Gastrocnemius medialis (tissue), 4 donors: ENCODE results near the gene CDKAL1. TPM values are rescaled to one million over a fixed set of nuclear protein-coding genes. Genes with fewer than 3 reads are reported as not detected.

Experiments used
- ATAC-seq, 2 donors: fragments of 150-250 bp; one replicate each; pipeline ENCODE4 v1.9.1; 2016
- DNase-seq, 2 donors: peaks; one replicate each; pipeline ENCODE4 v3.0.0-alpha.2; 2019
- H3K27ac ChIP-seq, 4 donors: fragments of 200-600 bp; sonication (generic); 1 replicate in 1 of 4; 2 replicates in 3 of 4; pipeline ENCODE4 v1.5.1; 2016 to 2018; ENCODE audit warnings: mild to moderate bottlenecking in 2 of 4, moderate library complexity in 1 of 4
- H3K27me3 ChIP-seq, 3 donors: fragments of 200-600 bp; sonication (generic) in 2 of 3; 1 replicate in 1 of 3; 2 replicates in 2 of 3; pipeline versions ENCODE4 v1.5.1 to v1.6.0; 2016 to 2019; ENCODE audit warnings: mild to moderate bottlenecking in 1 of 3, moderate library complexity in 1 of 3
- H3K36me3 ChIP-seq, 2 donors: fragments of 200-600 bp; sonication (generic) in 1 of 2; one replicate each; pipeline ENCODE4 v1.5.1; 2017 to 2018
- H3K4me1 ChIP-seq, 2 donors: fragments of 200-600 bp; sonication (generic) in 1 of 2; one replicate each; pipeline ENCODE4 v1.5.1; 2016 to 2017; ENCODE audit warnings: mild to moderate bottlenecking in 2 of 2
- H3K4me3 ChIP-seq, 4 donors: fragments of 200-600 bp; sonication (generic) in 3 of 4; 1 replicate in 1 of 4; 2 replicates in 3 of 4; pipeline ENCODE4 v1.5.1; 2016 to 2019; ENCODE audit warnings: mild to moderate bottlenecking in 2 of 4
- H3K9me3 ChIP-seq, 3 donors: fragments of 200-600 bp; sonication (generic) in 2 of 3; 1 replicate in 1 of 3; 2 replicates in 2 of 3; pipeline ENCODE4 v1.5.1; 2016 to 2019
- POLR2A ChIP-seq, 2 donors: fragments of 450-650 bp; IDR thresholded peaks; one replicate each; pipeline ENCODE4 v1.6.1; 2017; ENCODE audit warnings: antibody characterized with exemption in 2 of 2, mild to moderate bottlenecking in 2 of 2, moderate library complexity in 2 of 2
- in situ Hi-C, 4 donors: fragments of 200-750 bp; cut with MboI; loops; one replicate each; pipeline versions ENCODE4 v1.15.0 to v1.8.0; 2017; ENCODE audit warnings: low sequenced_read_pairs in 4 of 4
- intact Hi-C: fragments of 100-400 bp; cut with DNase I; formaldehyde crosslinking; loops from one replicate; pipeline ENCODE4 v1.15.1; 2023; ENCODE audit warnings: low total_unique reads
- total RNA-seq, 4 donors: library from RNA; depleted of rRNA; stranded (reverse); fragments of >200 nt; gene quantifications; one replicate each; pipeline versions ENCODE4 v1.1.0 to v1.2.3, GENCODE V29; 2016
- TF ChIP-seq, protein P1 (sequence below), 5 experiments: fragments of 450-650 bp in 3 of 5; fragments of 200-600 bp in 2 of 5; sonication (generic) in 2 of 5; IDR thresholded peaks in 4 of 5; conservative IDR thresholded peaks in 1 of 5; 1 replicate in 4 of 5; 2 replicates in 1 of 5; pipeline ENCODE4 v1.5.1; 2016 to 2019; ENCODE audit warnings: antibody characterized with exemption in 5 of 5, mild to moderate bottlenecking in 3 of 5, moderate library complexity in 3 of 5

Gene CDKAL1
- total RNA-seq, 4 donors from 2014 or later: 9.6 to 17.0 (median 11.4) TPM

DNA sequence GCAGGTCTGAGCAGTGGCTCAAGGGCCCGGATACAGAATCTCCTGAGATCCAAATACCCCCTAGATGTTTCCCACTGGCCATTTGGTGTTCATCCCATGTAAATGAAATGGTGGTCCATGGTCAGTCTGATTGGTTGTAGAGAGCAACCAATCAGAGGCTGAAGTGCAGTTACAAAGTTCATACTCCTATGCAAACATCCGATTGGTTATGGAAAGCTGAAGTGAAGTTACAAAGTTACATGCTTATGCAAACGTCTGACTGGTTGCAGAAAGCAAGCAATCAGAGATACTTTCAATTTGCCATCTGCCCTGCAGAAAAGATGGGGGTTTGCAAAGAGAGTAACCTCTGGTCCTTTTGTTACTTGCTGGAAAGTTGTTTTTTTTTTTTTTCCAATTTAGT lies 313.6 kb downstream of the CDKAL1 start:
- no peaks in the 10 kb centered on the region for H3K4me1 ChIP-seq
- no peak for ATAC-seq
- in situ Hi-C loops (no loop called here), intact Hi-C loops (no loop called here)
- H3K27ac ChIP-seq: no peak overlapping the region
- TF ChIP-seq, protein P1, sequence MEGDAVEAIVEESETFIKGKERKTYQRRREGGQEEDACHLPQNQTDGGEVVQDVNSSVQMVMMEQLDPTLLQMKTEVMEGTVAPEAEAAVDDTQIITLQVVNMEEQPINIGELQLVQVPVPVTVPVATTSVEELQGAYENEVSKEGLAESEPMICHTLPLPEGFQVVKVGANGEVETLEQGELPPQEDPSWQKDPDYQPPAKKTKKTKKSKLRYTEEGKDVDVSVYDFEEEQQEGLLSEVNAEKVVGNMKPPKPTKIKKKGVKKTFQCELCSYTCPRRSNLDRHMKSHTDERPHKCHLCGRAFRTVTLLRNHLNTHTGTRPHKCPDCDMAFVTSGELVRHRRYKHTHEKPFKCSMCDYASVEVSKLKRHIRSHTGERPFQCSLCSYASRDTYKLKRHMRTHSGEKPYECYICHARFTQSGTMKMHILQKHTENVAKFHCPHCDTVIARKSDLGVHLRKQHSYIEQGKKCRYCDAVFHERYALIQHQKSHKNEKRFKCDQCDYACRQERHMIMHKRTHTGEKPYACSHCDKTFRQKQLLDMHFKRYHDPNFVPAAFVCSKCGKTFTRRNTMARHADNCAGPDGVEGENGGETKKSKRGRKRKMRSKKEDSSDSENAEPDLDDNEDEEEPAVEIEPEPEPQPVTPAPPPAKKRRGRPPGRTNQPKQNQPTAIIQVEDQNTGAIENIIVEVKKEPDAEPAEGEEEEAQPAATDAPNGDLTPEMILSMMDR (IDR thresholded peaks at IDR 0.05 in 4 of 5, conservative IDR thresholded peaks at IDR 0.05 in 1 of 5): no peak
- no peak for TF ChIP-seq POLR2A (IDR thresholded peaks at IDR 0.05)
- H3K9me3 ChIP-seq: no peaks in the 10 kb centered on the region
- DNase-seq: no peak
- no peaks in the 10 kb centered on the region for H3K27me3 ChIP-seq
- no peaks in the 10 kb centered on the region for H3K36me3 ChIP-seq
- no peak overlapping the region for H3K4me3 ChIP-seq

DNA sequence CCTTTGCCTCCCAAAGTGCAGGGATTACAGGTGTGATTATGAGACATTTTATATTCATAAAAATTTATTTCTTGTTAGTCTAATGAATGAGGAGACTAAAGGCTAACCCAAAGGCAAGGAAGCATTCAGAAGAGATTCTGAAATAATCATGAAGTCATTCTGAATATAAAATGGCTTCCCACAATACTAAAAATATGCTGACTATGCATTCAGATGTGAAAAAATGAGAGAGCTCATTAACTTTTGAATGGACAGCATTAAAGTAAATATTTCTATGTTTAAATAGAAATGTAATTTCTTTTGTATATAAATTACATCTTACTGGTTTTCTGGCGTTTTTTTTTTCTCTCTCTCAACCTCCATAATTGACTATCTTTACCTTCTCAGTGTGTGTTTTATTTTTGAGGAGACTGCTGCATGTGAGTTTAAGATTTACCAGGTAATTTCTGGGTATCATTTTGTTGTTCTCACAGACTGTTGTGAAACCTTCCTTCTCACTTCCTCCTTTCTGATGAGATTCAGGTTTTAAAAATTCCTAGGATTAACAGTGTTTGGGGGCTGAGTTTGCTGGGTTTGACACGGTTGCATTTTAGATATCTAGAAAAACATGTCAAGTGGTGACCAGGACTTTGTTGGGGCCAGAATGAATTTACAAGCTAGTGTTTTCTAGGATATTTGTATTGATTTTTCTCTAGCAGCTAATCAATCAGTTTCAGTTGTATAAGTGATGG lies 316.6 kb downstream of the CDKAL1 start:
- no peak for ATAC-seq
- Histone ChIP-seq H3K36me3 (no peaks in the 10 kb centered on the region), H3K27me3 (no peaks in the 10 kb centered on the region), H3K4me3 (no peak overlapping the region), H3K27ac (no peak overlapping the region), H3K4me1 (no peaks in the 10 kb centered on the region), H3K9me3 (no peaks in the 10 kb centered on the region)
- DNase-seq: no peak
- TF ChIP-seq, protein P1 (IDR thresholded peaks at IDR 0.05 in 4 of 5, conservative IDR thresholded peaks at IDR 0.05 in 1 of 5): no peak
- intact Hi-C loops: no loop called here
- in situ Hi-C loops: no loop called here

DNA sequence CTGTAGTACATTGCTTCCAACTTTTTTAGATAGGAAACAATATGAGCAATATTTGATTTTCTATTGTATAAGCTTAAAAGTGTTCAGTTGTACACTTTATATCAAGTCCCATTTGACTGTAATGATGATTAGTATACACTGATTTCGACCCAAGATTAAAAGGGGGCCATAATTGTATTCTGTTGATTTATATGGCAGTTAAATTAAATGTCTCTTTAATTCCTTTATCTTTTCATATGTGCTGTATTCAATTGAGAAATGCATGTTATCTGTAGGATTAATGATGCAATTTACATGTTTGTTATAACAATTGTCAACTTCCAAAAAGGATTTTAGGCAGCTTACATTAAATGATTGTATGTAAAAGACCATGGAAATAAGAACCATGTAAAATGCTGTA lies 317.5 kb downstream of the CDKAL1 start:
- no peak for DNase-seq
- in situ Hi-C loops: no loop called here
- Histone ChIP-seq H3K27ac (no peak overlapping the region), H3K36me3 (no peaks in the 10 kb centered on the region), H3K4me3 (no peak overlapping the region), H3K27me3 (no peaks in the 10 kb centered on the region), H3K4me1 (no peaks in the 10 kb centered on the region), H3K9me3 (no peaks in the 10 kb centered on the region)
- no peak for ATAC-seq
- intact Hi-C loops: no loop called here
- no peak for TF ChIP-seq POLR2A (IDR thresholded peaks at IDR 0.05)
- TF ChIP-seq, protein P1 (IDR thresholded peaks at IDR 0.05 in 4 of 5, conservative IDR thresholded peaks at IDR 0.05 in 1 of 5): no peak

DNA sequence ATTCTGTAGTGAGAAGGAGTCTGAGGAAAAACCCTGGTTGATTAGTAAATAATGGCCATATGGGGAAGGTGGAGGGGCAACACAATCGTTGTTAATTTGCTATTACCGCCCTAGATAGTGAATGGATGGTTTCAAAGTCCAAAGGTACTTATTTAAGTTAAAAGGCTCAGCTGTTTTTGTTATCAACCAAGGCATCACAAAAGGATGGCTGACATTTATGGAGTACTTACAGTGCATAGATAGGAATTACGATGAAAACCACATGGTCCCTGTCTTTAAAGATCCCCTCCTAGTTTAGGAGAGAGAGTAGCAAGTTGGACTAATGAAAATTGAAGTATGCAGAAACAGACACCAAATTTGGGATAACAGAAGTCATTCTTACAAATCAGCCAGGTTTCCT lies 319.6 kb downstream of the CDKAL1 start:
- no peaks in the 10 kb centered on the region for H3K27me3 ChIP-seq

More for the DNA sequence above, 319.6 kb downstream of the CDKAL1 start:
- H3K36me3 ChIP-seq: no peaks in the 10 kb centered on the region
- DNase-seq (no peak), ATAC-seq (no peak)
- no peak overlapping the region for H3K27ac ChIP-seq
- TF ChIP-seq, protein P1 (IDR thresholded peaks at IDR 0.05 in 4 of 5, conservative IDR thresholded peaks at IDR 0.05 in 1 of 5): no peak
- TF ChIP-seq POLR2A (IDR thresholded peaks at IDR 0.05): no peak
- H3K4me3 ChIP-seq: no peak overlapping the region
- no peaks in the 10 kb centered on the region for H3K4me1 ChIP-seq
- no peaks in the 10 kb centered on the region for H3K9me3 ChIP-seq
- in situ Hi-C loops: no loop called here
- intact Hi-C loops: no loop called here
